Effector memory CD4-positive, alpha-beta T cell (primary cell): Measurements from ENCODE around the gene GLS.
"Not testable (repeated sequence)": the region's sequence is repeated elsewhere in the genome, so short reads cannot be mapped to it uniquely, and the experiment has no call there.

Source experiments
- DNase-seq, 3 donors: peaks; one replicate each; pipeline ENCODE4 v3.0.0-alpha.2; 2020
- H3K27ac ChIP-seq: 2 replicates; pipeline ENCODE4 v1.7.0; 2013; ENCODE audit warnings: mild to moderate bottlenecking, low read length, moderate library complexity; ENCODE audit not compliant: insufficient read depth, poor library complexity, severe bottlenecking
- H3K27me3 ChIP-seq: replicated peaks from 2 replicates; pipeline ENCODE4 v1.7.0; 2013; ENCODE audit warnings: mild to moderate bottlenecking, low read length; ENCODE audit not compliant: insufficient read depth, control insufficient read depth, poor library complexity, severe bottlenecking
- H3K36me3 ChIP-seq: 2 replicates; pipeline ENCODE4 v1.7.0; 2013; ENCODE audit warnings: mild to moderate bottlenecking, low read length, moderate library complexity; ENCODE audit not compliant: control insufficient read depth, insufficient read depth
- H3K4me1 ChIP-seq: 2 replicates; pipeline ENCODE4 v1.7.0; 2013; ENCODE audit warnings: low read length, mild to moderate bottlenecking; ENCODE audit not compliant: control insufficient read depth, insufficient read depth, poor library complexity, severe bottlenecking
- H3K4me3 ChIP-seq: 2 replicates; pipeline ENCODE4 v1.7.0; 2013; ENCODE audit warnings: low read length, low read depth, mild to moderate bottlenecking; ENCODE audit not compliant: insufficient read depth, poor library complexity, severe bottlenecking
- H3K9me3 ChIP-seq: 2 replicates; pipeline ENCODE4 v1.7.0; 2013; ENCODE audit warnings: mild to moderate bottlenecking, low read length, moderate library complexity; ENCODE audit not compliant: control insufficient read depth

GLS gene

DNA sequence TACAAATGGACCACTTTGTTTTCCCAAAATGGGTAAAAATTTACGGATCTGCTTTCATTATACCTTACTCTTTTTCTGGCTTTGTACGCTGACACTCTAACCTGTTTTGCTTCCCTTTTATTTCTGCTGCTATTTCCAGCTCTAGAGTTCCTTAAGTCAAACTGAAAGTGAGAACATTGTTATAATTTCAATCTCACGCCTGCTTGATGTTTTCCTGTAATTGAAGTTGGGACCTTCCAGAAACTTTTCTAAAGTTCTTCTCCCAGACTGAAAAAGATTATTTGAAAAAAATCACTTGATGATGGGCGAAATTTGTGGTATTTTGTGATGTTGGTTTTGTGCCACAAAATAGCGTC is 1.8 kb downstream of the GLS start:
- peaks cover 22% of the 10 kb centered on the region for H3K4me1 ChIP-seq
- H3K36me3 ChIP-seq, result no peaks in the 10 kb centered on the region
- H3K9me3 ChIP-seq, result no peaks in the 10 kb centered on the region
- no peaks in the 10 kb centered on the region for H3K27me3 ChIP-seq
- peak overlapping the region; percentile 94 for H3K27ac ChIP-seq
- H3K4me3 ChIP-seq, result peak overlapping the region; percentile 83
- no peak for DNase-seq

DNA sequence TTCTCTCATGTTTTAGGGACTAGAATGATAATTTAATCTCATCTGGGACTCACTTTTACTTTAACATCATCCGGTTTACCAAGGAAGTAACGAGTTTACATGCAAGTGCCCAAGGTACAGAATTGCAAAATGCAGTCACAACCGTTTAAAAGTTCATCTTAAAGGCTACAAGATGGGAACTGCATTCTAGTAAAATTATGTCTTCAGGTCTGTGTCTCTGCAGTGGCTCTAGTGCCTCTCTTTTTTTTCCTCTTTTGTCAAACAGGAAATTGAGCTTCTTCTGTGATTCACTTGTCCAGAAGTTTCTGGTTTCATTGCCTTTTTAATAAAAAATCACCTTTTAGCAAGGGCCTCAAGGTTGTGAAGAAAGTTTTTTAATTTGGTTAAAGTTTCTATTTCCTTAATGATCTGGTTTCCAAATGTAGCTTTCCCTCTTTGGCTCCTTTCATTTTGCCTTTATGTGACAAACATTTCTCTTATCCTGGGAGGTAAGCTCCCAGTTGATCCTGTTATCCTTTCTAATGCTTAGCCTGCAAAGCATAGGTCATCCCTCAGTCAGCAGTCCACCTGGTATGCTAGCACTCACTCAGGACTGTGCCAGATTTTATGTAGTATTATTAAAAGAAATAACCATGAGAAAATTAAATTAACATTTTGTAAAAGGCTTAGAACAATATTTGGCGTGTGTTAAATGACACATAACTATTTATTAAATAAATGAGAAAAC is 2.4 kb downstream of the GLS start:
- no peak for DNase-seq
- peaks cover 21% of the 10 kb centered on the region for H3K4me1 ChIP-seq
- no peaks in the 10 kb centered on the region for H3K27me3 ChIP-seq
- H3K27ac ChIP-seq, result peak overlapping the region; percentile 94
- no peaks in the 10 kb centered on the region for H3K36me3 ChIP-seq
- no peaks in the 10 kb centered on the region for H3K9me3 ChIP-seq
- peak overlapping the region; percentile 83 for H3K4me3 ChIP-seq

- peaks cover 20% of the 10 kb centered on the region for H3K4me1 ChIP-seq
- H3K27me3 ChIP-seq, H3K4me3 ChIP-seq, DNase-seq, H3K9me3 ChIP-seq, H3K36me3 ChIP-seq, H3K27ac ChIP-seq: not testable (repeated sequence)
Measured at GRCh38 chr2:190885844-190886243, 5.2 kb downstream of the GLS start.

DNA sequence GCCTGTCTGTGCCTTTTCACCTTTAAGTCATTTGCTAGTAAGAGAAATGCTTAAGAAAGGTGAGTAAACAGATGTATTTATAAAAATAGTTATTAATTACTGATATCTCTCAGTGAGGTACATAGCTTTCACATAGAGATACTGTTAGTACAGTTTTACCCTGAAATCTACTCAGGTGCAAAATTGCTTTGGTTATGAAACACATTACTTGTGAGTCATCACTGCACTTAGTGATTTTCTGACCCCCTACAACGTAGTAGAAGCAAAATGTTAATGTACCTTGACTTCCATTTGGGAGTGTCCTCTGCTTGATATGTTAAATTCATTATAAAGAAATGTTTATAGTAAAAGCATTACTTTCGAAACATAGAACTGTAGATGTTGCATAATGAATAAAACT is 6.5 kb downstream of the GLS start:
- DNase-seq, result no peak
- peaks cover 20% of the 10 kb centered on the region for H3K4me1 ChIP-seq
- H3K27me3 ChIP-seq, result no peaks in the 10 kb centered on the region
- H3K36me3 ChIP-seq, result no peaks in the 10 kb centered on the region
- H3K27ac ChIP-seq, result no peak overlapping the region
- H3K9me3 ChIP-seq, result no peaks in the 10 kb centered on the region
- no peak overlapping the region for H3K4me3 ChIP-seq

GRCh38 chr2:190888449-190888848 is 7.8 kb downstream of the GLS start:
- H3K36me3 ChIP-seq, result no peaks in the 10 kb centered on the region
- H3K27ac ChIP-seq, result no peak overlapping the region
- H3K9me3 ChIP-seq, result no peaks in the 10 kb centered on the region
- H3K4me1 ChIP-seq, result peaks cover 20% of the 10 kb centered on the region
- H3K4me3 ChIP-seq, result no peak overlapping the region
- H3K27me3 ChIP-seq, result no peaks in the 10 kb centered on the region
- DNase-seq, result no peak

DNA sequence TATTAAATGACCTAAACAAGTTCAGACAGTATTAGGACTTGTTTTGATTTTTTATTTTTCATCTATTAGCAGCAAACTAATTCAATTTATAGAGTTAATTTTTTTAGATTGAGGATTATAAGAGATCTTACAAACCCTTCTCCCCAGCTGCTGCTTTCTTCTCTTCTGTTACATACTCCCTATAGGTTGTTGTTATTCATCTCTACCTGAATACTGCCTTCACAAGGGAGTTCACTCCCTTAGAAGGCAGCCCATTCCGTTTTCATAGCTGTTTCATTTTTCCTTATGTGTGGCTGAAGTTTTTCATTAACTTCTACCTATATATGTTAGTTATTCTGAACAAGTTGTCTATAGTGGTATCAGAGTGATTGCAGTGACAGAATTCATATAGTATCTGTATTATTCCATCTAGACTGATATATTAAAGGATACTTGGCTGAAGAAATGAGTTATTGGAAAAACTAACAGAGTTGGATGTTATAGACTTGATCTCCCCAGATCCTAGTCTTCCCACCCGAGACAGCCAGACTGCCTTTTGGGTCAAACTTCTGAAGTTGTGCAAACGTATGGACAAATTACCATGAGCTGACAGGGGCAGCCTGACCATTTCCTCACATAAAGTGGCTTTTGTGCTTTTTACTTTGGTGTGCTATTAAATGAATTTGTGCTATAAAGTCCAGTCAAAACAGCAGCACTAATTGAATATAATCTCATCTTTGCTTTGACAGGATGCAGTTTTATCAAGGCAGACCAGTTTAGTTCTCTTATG is 8.7 kb downstream of the GLS start:
- DNase-seq, result no peak
- Histone ChIP-seq H3K4me3 (no peak overlapping the region), H3K36me3 (no peaks in the 10 kb centered on the region), H3K4me1 (peaks cover 17% of the 10 kb centered on the region), H3K27me3 (no peaks in the 10 kb centered on the region), H3K27ac (no peak overlapping the region), H3K9me3 (no peaks in the 10 kb centered on the region)

- H3K9me3 ChIP-seq, result no peaks in the 10 kb centered on the region
- H3K4me1 ChIP-seq, result peaks cover 8% of the 10 kb centered on the region
Measured at GRCh38 chr2:190891372-190891771, 10.8 kb downstream of the GLS start.

DNA sequence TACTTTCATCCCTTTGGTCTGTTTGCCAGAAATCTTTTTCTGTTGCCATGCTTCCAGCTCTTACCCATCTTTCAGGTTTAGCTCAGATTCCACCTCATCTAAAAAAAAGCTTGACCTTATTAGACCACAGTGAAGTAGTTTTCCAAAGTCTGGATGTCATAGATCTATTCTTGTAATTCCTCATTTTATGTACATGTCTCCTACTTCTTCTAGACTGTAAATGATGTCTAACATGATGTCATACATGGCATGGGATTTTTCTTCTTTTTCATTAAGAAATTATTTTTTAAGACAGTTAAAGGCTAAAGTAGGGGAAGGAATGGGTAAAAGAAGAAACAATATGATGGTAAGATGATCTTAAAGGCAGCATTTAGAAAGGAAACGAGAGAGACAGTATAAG is 11.3 kb downstream of the GLS start:
- no peaks in the 10 kb centered on the region for H3K27me3 ChIP-seq
- DNase-seq, result no peak
- no peaks in the 10 kb centered on the region for H3K9me3 ChIP-seq
- H3K4me1 ChIP-seq, result peaks cover 6% of the 10 kb centered on the region
- no peak overlapping the region for H3K4me3 ChIP-seq
- peaks cover 15% of the 10 kb centered on the region for H3K36me3 ChIP-seq
- H3K27ac ChIP-seq, result no peak overlapping the region

More at GRCh38 chr2:190891372-190891771, 10.8 kb downstream of the GLS start:
- Histone ChIP-seq H3K4me3 (no peak overlapping the region), H3K36me3 (peaks cover 11% of the 10 kb centered on the region), H3K27ac (no peak overlapping the region), H3K27me3 (no peaks in the 10 kb centered on the region)
- no peak for DNase-seq

DNA sequence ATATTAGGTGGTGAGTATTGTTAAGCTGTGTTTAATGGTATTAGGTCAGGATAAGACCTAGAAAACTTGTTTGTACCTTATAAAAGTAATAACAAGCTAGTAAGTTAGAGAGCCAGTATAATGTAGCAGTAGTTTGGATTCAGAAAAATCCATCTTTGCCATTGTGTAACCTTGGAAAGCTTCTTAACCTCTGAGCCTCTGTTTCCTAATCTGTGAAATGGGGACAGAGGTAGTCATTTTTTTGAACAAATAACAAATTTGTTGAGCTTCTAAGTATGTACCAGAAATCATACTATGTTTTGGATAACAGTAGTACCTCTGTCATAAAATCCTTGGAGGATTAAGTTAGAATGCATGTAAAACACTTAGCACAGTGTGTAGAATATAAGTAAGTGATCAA is 12.5 kb downstream of the GLS start:
- peaks cover 18% of the 10 kb centered on the region for H3K36me3 ChIP-seq
- DNase-seq, result no peak
- no peak overlapping the region for H3K27ac ChIP-seq
- H3K4me1 ChIP-seq, result peaks cover 6% of the 10 kb centered on the region
- no peaks in the 10 kb centered on the region for H3K9me3 ChIP-seq
- H3K27me3 ChIP-seq, result no peaks in the 10 kb centered on the region
- H3K4me3 ChIP-seq, result no peak overlapping the region

GRCh38 chr2:190896477-190896876 is 15.9 kb downstream of the GLS start:
- H3K27ac ChIP-seq, result no peak overlapping the region
- no peak for DNase-seq
- no peak overlapping the region for H3K4me3 ChIP-seq
- no peaks in the 10 kb centered on the region for H3K27me3 ChIP-seq
- H3K9me3 ChIP-seq, result no peaks in the 10 kb centered on the region
- peaks cover 31% of the 10 kb centered on the region for H3K36me3 ChIP-seq
- H3K4me1 ChIP-seq, result no peaks in the 10 kb centered on the region
